ENCODE data around the gene ADCY6.

- TF ChIP-seq CTCF (IDR thresholded peaks at IDR 0.05 in 4 of 5, conservative IDR thresholded peaks at IDR 0.05 in 1 of 5) (no peak), POLR2A (IDR thresholded peaks at IDR 0.05) (no peak)
Measured at GRCh38 chr12:48786591-48787544, 2.0 kb downstream of the ADCY6 start.

Measured in gastrocnemius medialis (tissue), 4 donors.